Suprapubic skin (tissue), 4 donors: ENCODE data around the gene HBP1.

Source experiments
- EP300 ChIP-seq: sonication (generic); formaldehyde crosslinking; IDR thresholded peaks from one replicate; pipeline ENCODE4 v1.6.1; 2017; ENCODE audit warnings: antibody characterized with exemption
- POLR2A ChIP-seq, 2 donors: fragments of 450-650 bp; IDR thresholded peaks; one replicate each; pipeline ENCODE4 v1.6.1; 2017; ENCODE audit warnings: antibody characterized with exemption in 2 of 2, mild to moderate bottlenecking in 2 of 2, moderate library complexity in 2 of 2
- POLR2AphosphoS5 ChIP-seq, 3 donors: sonication (generic); formaldehyde crosslinking; IDR thresholded peaks; one replicate each; pipeline ENCODE4 v1.6.1; 2017; ENCODE audit warnings: antibody characterized with exemption in 3 of 3
- TF ChIP-seq, protein P1 (sequence below), 2 donors: fragments of 200-600 bp in 1 of 2; fragments of 450-650 bp in 1 of 2; sonication (generic) in 1 of 2; IDR thresholded peaks; one replicate each; pipeline ENCODE4 v1.5.1; 2016 to 2019; ENCODE audit warnings: antibody characterized with exemption in 2 of 2, mild to moderate bottlenecking in 1 of 2, moderate library complexity in 1 of 2

GRCh38 chr7:107208563-107208962 lies 39.8 kb downstream of the HBP1 start:
- TF ChIP-seq EP300 (no peak), POLR2A (IDR thresholded peaks at IDR 0.05) (no peak), POLR2AphosphoS5 (IDR thresholded peaks at IDR 0.05) (no peak)
- TF ChIP-seq, protein P1, sequence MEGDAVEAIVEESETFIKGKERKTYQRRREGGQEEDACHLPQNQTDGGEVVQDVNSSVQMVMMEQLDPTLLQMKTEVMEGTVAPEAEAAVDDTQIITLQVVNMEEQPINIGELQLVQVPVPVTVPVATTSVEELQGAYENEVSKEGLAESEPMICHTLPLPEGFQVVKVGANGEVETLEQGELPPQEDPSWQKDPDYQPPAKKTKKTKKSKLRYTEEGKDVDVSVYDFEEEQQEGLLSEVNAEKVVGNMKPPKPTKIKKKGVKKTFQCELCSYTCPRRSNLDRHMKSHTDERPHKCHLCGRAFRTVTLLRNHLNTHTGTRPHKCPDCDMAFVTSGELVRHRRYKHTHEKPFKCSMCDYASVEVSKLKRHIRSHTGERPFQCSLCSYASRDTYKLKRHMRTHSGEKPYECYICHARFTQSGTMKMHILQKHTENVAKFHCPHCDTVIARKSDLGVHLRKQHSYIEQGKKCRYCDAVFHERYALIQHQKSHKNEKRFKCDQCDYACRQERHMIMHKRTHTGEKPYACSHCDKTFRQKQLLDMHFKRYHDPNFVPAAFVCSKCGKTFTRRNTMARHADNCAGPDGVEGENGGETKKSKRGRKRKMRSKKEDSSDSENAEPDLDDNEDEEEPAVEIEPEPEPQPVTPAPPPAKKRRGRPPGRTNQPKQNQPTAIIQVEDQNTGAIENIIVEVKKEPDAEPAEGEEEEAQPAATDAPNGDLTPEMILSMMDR (IDR thresholded peaks at IDR 0.05): no peak
